Naive B cell (primary cell): ENCODE results near the gene RELT. TPM values are rescaled to one million over a fixed set of nuclear protein-coding genes. Genes with fewer than 3 reads are reported as not detected.

Experiments used
- ATAC-seq, 2 donors: fragments of 150-1000 bp; cut with Tn5 transposase; 2 replicates each; pipeline ENCODE4 v1.10.0; 2021; ENCODE audit warnings: low read depth in 2 of 2, mild to moderate bottlenecking in 2 of 2, moderate library complexity in 2 of 2
- DNase-seq: peaks from one replicate; pipeline ENCODE4 v3.0.0; 2022
- H3K27ac Mint-ChIP-seq, 6 donors: one replicate each; pipeline ENCODE4 v1.8.0; 2020 to 2022; ENCODE audit warnings: mild to moderate bottlenecking in 6 of 6, mixed read lengths in 6 of 6, moderate library complexity in 5 of 6, inconsistent platforms in 2 of 6
- H3K27me3 Mint-ChIP-seq, 3 donors: one replicate each; pipeline ENCODE4 v1.8.0; 2021 to 2022; ENCODE audit warnings: mixed read lengths in 3 of 3, mild to moderate bottlenecking in 1 of 3
- H3K36me3 Mint-ChIP-seq, 2 donors: one replicate each; pipeline ENCODE4 v1.8.0; 2020 to 2022; ENCODE audit warnings: mixed read lengths in 2 of 2, inconsistent platforms in 1 of 2, mild to moderate bottlenecking in 1 of 2
- H3K4me1 Mint-ChIP-seq, 3 donors: one replicate each; pipeline ENCODE4 v1.8.0; 2020 to 2022; ENCODE audit warnings: mixed read lengths in 3 of 3, inconsistent platforms in 1 of 3, mild to moderate bottlenecking in 1 of 3, moderate library complexity in 1 of 3
- H3K4me3 Mint-ChIP-seq, 8 donors: one replicate each; pipeline ENCODE4 v1.8.0; 2020 to 2022; ENCODE audit warnings: mild to moderate bottlenecking in 8 of 8, mixed read lengths in 8 of 8, moderate library complexity in 8 of 8, inconsistent platforms in 2 of 8
- H3K9me3 Mint-ChIP-seq, 7 donors: one replicate each; pipeline ENCODE4 v1.8.0; 2020 to 2022; ENCODE audit warnings: mixed read lengths in 7 of 7, mild to moderate bottlenecking in 5 of 7, inconsistent platforms in 2 of 7, moderate library complexity in 1 of 7
- polyA plus RNA-seq, 6 donors: library from polyadenylated mRNA; unstranded; fragments of 300-500 nt; fragmentation: Illumina TruSeq; gene quantifications; one replicate each; pipeline ENCODE4 v1.2.3, GENCODE V29; 2021; ENCODE audit warnings: low read depth in 6 of 6

RELT gene
- polyA plus RNA-seq, 6 donors from 2014 or later = 16.3 to 35.1 (median 21.2) TPM

GRCh38 chr11:73412308-73412707 lies 36.1 kb downstream of the RELT start:
- Mint-ChIP-seq H3K4me3 (no peak overlapping the region), H3K27me3 (no peaks in the 10 kb centered on the region), H3K27ac (peak overlapping the region in 3 of 6 donors; percentile 1 to 51 (median 46)), H3K4me1 (peaks cover 13 to 23% (median 15%) of the 10 kb centered on the region in 3 donors), H3K9me3 (no peaks in the 10 kb centered on the region), H3K36me3 (peaks cover 4 to 9% of the 10 kb centered on the region in 2 donors)
- ATAC-seq = no peak
- DNase-seq = no peak

GRCh38 chr11:73413256-73413655 lies 37.1 kb downstream of the RELT start:
- Mint-ChIP-seq H3K4me3 (no peak overlapping the region), H3K9me3 (peaks cover 0 to 1% (median 0%) of the 10 kb centered on the region in 7 donors), H3K36me3 (peaks cover 10 to 14% of the 10 kb centered on the region in 2 donors), H3K27me3 (no peaks in the 10 kb centered on the region), H3K4me1 (peaks cover 15 to 18% (median 17%) of the 10 kb centered on the region in 3 donors), H3K27ac (peak overlapping the region in 3 of 6 donors; percentile 1 to 66 (median 50))
- DNase-seq (no peak), ATAC-seq (no peak)

- Mint-ChIP-seq H3K4me1 (peaks cover 7 to 12% (median 10%) of the 10 kb centered on the region in 3 donors), H3K27me3 (no peaks in the 10 kb centered on the region), H3K4me3 (no peak overlapping the region), H3K27ac (peak overlapping the region in 3 of 6 donors; percentile 11 to 43 (median 20)), H3K36me3 (peaks cover 8% of the 10 kb centered on the region in 2 donors), H3K9me3 (peaks cover 0 to 2% (median 0%) of the 10 kb centered on the region in 7 donors)
- ATAC-seq (no peak), DNase-seq (no peak)
Measured at GRCh38 chr11:73414977-73415651, 38.9 kb downstream of the RELT start.

- Mint-ChIP-seq H3K4me3 (no peak overlapping the region), H3K4me1 (peaks cover 7 to 12% (median 10%) of the 10 kb centered on the region in 3 donors), H3K9me3 (peaks cover 0 to 2% (median 0%) of the 10 kb centered on the region in 7 donors), H3K27ac (peak overlapping the region in 3 of 6 donors; percentile 12 to 60 (median 52)), H3K27me3 (no peaks in the 10 kb centered on the region), H3K36me3 (peaks cover 8 to 14% of the 10 kb centered on the region in 2 donors)
- DNase-seq = no peak
- ATAC-seq = no peak
Measured at GRCh38 chr11:73415854-73416615, 39.8 kb downstream of the RELT start.

GRCh38 chr11:73416786-73417185 lies 40.6 kb downstream of the RELT start:
- no peaks in the 10 kb centered on the region for H3K27me3 Mint-ChIP-seq
- H3K36me3 Mint-ChIP-seq = peaks cover 8 to 14% of the 10 kb centered on the region in 2 donors
- ATAC-seq (no peak), DNase-seq (no peak)
- peak overlapping the region in 3 of 6 donors; percentile 47 to 71 (median 54) for H3K27ac Mint-ChIP-seq
- peaks cover 0 to 2% (median 0%) of the 10 kb centered on the region in 7 donors for H3K9me3 Mint-ChIP-seq
- H3K4me3 Mint-ChIP-seq = no peak overlapping the region
- peaks cover 7 to 13% (median 8%) of the 10 kb centered on the region in 3 donors for H3K4me1 Mint-ChIP-seq

GRCh38 chr11:73420136-73420535 lies 43.9 kb downstream of the RELT start:
- DNase-seq = no peak
- Mint-ChIP-seq H3K4me1 (peaks cover 6 to 10% (median 7%) of the 10 kb centered on the region in 3 donors), H3K27me3 (no peaks in the 10 kb centered on the region), H3K4me3 (no peak overlapping the region), H3K36me3 (peaks cover 8 to 14% of the 10 kb centered on the region in 2 donors), H3K9me3 (peaks cover 0 to 2% (median 0%) of the 10 kb centered on the region in 7 donors), H3K27ac (no peak overlapping the region)
- no peak for ATAC-seq

GRCh38 chr11:73422886-73423285 lies 46.7 kb downstream of the RELT start:
- DNase-seq (no peak), ATAC-seq (no peak)
- peaks cover 7 to 12% of the 10 kb centered on the region in 2 donors for H3K36me3 Mint-ChIP-seq
- H3K27me3 Mint-ChIP-seq = no peaks in the 10 kb centered on the region
- H3K9me3 Mint-ChIP-seq = peaks cover 0 to 2% (median 0%) of the 10 kb centered on the region in 7 donors
- no peak overlapping the region for H3K4me3 Mint-ChIP-seq
- peaks cover 0 to 11% (median 7%) of the 10 kb centered on the region in 3 donors for H3K4me1 Mint-ChIP-seq
- H3K27ac Mint-ChIP-seq = peak overlapping the region in 3 of 6 donors; percentile 0 to 16 (median 3)

- peaks cover under 1 to 6% of the 10 kb centered on the region in 2 donors for H3K36me3 Mint-ChIP-seq
- H3K27ac Mint-ChIP-seq = peak overlapping the region in 3 of 6 donors; percentile 1 to 16 (median 2)
- peaks cover 0 to 1% (median 0%) of the 10 kb centered on the region in 7 donors for H3K9me3 Mint-ChIP-seq
- ATAC-seq (no peak), DNase-seq (no peak)
- no peaks in the 10 kb centered on the region for H3K27me3 Mint-ChIP-seq
- H3K4me1 Mint-ChIP-seq = peaks cover 0 to 10% (median 7%) of the 10 kb centered on the region in 3 donors
- H3K4me3 Mint-ChIP-seq = no peak overlapping the region
Measured at GRCh38 chr11:73423506-73423905, 47.3 kb downstream of the RELT start.

- Mint-ChIP-seq H3K27me3 (no peaks in the 10 kb centered on the region), H3K36me3 (peaks cover 0 to 6% of the 10 kb centered on the region in 2 donors), H3K9me3 (no peaks in the 10 kb centered on the region), H3K27ac (no peak overlapping the region), H3K4me3 (no peak overlapping the region), H3K4me1 (peaks cover 0 to 10% (median 7%) of the 10 kb centered on the region in 3 donors)
- DNase-seq (no peak), ATAC-seq (no peak)
Measured at GRCh38 chr11:73425108-73425507, 48.9 kb downstream of the RELT start.

- peaks cover 0 to 10% (median 5%) of the 10 kb centered on the region in 3 donors for H3K4me1 Mint-ChIP-seq
- no peaks in the 10 kb centered on the region for H3K9me3 Mint-ChIP-seq
- no peaks in the 10 kb centered on the region for H3K36me3 Mint-ChIP-seq
- no peak overlapping the region for H3K4me3 Mint-ChIP-seq
- no peak for ATAC-seq
- no peaks in the 10 kb centered on the region for H3K27me3 Mint-ChIP-seq
- H3K27ac Mint-ChIP-seq = no peak overlapping the region
- DNase-seq = no peak
Measured at GRCh38 chr11:73426219-73426850, 50.1 kb downstream of the RELT start.

GRCh38 chr11:73428227-73428626 lies 52.0 kb downstream of the RELT start:
- Mint-ChIP-seq H3K36me3 (no peaks in the 10 kb centered on the region), H3K4me1 (peaks cover 0 to 10% (median 5%) of the 10 kb centered on the region in 3 donors), H3K9me3 (no peaks in the 10 kb centered on the region), H3K27ac (peak overlapping the region in 3 of 6 donors; percentile 5 to 68 (median 20)), H3K27me3 (no peaks in the 10 kb centered on the region), H3K4me3 (peak overlapping the region in 1 of 8 donors; percentile 23)
- ATAC-seq (no peak), DNase-seq (no peak)

- DNase-seq (no peak), ATAC-seq (no peak)
- Mint-ChIP-seq H3K4me1 (peaks cover 0 to 6% (median 5%) of the 10 kb centered on the region in 3 donors), H3K36me3 (no peaks in the 10 kb centered on the region), H3K9me3 (no peaks in the 10 kb centered on the region), H3K4me3 (no peak overlapping the region), H3K27me3 (no peaks in the 10 kb centered on the region), H3K27ac (peak overlapping the region in 2 of 6 donors; percentile 6 to 34)
Measured at GRCh38 chr11:73428699-73429098, 52.5 kb downstream of the RELT start.

- no peaks in the 10 kb centered on the region for H3K9me3 Mint-ChIP-seq
- H3K4me3 Mint-ChIP-seq = no peak overlapping the region
- ATAC-seq (no peak), DNase-seq (no peak)
- H3K27ac Mint-ChIP-seq = peak overlapping the region in 2 of 6 donors; percentile 14 to 90
- H3K27me3 Mint-ChIP-seq = no peaks in the 10 kb centered on the region
- H3K4me1 Mint-ChIP-seq = peaks cover 0 to 6% (median 5%) of the 10 kb centered on the region in 3 donors
- H3K36me3 Mint-ChIP-seq = no peaks in the 10 kb centered on the region
Measured at GRCh38 chr11:73429121-73429750, 53.0 kb downstream of the RELT start.
